ENCODE data around the gene MADD. TPM values are rescaled to one million over a fixed set of nuclear protein-coding genes. Genes with fewer than 3 reads are reported as not detected.

The MADD gene
- total and polyA plus RNA-seq, 2 experiments from 2014 or later, result 13.4 to 43.8 TPM

DNA sequence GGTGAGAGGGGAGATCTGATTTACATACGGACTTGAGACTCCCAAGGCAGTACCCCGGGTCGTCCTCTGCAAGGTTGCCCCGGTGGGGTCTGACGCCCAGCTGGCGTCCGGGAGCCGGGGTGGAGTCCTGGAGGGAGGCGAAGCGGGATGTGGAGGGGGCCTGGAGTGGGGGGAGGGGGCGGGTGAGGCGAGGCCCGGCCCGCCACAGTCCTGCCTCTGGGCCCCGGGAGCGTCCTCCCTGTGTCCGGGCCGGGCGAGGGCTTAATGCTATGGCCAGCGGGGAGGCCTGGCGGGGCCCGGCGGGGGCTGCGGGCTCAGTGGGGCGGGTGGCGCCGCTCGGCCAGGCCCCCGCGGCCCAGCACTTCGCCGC is 85.0 kb downstream of the MADD start:
- H3K4me1 Mint-ChIP-seq, result peaks cover 8% of the 10 kb centered on the region
- no peaks in the 10 kb centered on the region; the same call in 2 of the 3 replicates for H3K36me3 Mint-ChIP-seq (ENCODE audit: low read depth)
- peak overlapping the region; percentile 93 for H2AFZ ChIP-seq
- no peaks in the 10 kb centered on the region for H3K79me2 ChIP-seq (replicated peaks; ENCODE audit: insufficient read depth)
- peak; percentile 60 for DNase-seq (ENCODE audit: low spot score)
- peak overlapping the region; percentile 73 for H3K4me3 Mint-ChIP-seq
- no peak overlapping the region for H3K27ac ChIP-seq (ENCODE audit: low read depth)
- H3K4me1 ChIP-seq (ENCODE audit: insufficient read depth), result peaks cover 7% of the 10 kb centered on the region; the same call in 1 of the 2 replicates
- peaks cover 11% of the 10 kb centered on the region for H3K27me3 Mint-ChIP-seq (ENCODE audit: insufficient read depth, low read depth, poor library complexity)
- H3F3A ChIP-seq (replicated peaks; ENCODE audit: low read depth), result peaks cover 17% of the 10 kb centered on the region
- H3K27ac Mint-ChIP-seq, result 0 out of 2 replicates have a peak overlapping the region, but pooled peaks have one; percentile 41
- ATAC-seq, result no peak; the same call in 2 of the 3 replicates
- peak overlapping the region; percentile 71 for H3K4me2 ChIP-seq
- H3K4me3 ChIP-seq, result peak overlapping the region; percentile 71
- H3K36me3 ChIP-seq (ENCODE audit: insufficient read depth), result no peaks in the 10 kb centered on the region
- no peaks in the 10 kb centered on the region for H4K20me1 ChIP-seq (replicated peaks; ENCODE audit: insufficient read depth)
- H3K9me3 Mint-ChIP-seq, result no peaks in the 10 kb centered on the region
- TF ChIP-seq ZNF331 (CRISPR knock-in tag; IDR thresholded peaks at IDR 0.05; ENCODE audit: low read depth) (no peak), CREB1 (CRISPR knock-in tag; IDR thresholded peaks at IDR 0.05; ENCODE audit: low read depth) (no peak), EZH2phosphoT487 (IDR thresholded peaks at IDR 0.05; ENCODE audit: unreplicated experiment) (no peak), ETS1 (IDR thresholded peaks at IDR 0.05) (no peak), STAT1 (IDR thresholded peaks at IDR 0.05; ENCODE audit: unreplicated experiment) (no peak), JUNB (IDR thresholded peaks at IDR 0.05; ENCODE audit: unreplicated experiment) (no peak), CTCF (conservative IDR thresholded peaks at IDR 0.05; ENCODE audit: low read depth in 2 of 2) (no peak), POLR2AphosphoS5 (IDR thresholded peaks at IDR 0.05; ENCODE audit: low read depth) (no peak), ZNF462 (CRISPR knock-in tag; IDR thresholded peaks at IDR 0.05) (no peak), ZNF114 (CRISPR knock-in tag; IDR thresholded peaks at IDR 0.05) (no peak), NANOG (IDR thresholded peaks at IDR 0.05; ENCODE audit: borderline replicate concordance) (no peak), EZH2 (IDR thresholded peaks at IDR 0.05; ENCODE audit: low read depth, unreplicated experiment) (no peak)
- TF ChIP-seq, protein P1, sequence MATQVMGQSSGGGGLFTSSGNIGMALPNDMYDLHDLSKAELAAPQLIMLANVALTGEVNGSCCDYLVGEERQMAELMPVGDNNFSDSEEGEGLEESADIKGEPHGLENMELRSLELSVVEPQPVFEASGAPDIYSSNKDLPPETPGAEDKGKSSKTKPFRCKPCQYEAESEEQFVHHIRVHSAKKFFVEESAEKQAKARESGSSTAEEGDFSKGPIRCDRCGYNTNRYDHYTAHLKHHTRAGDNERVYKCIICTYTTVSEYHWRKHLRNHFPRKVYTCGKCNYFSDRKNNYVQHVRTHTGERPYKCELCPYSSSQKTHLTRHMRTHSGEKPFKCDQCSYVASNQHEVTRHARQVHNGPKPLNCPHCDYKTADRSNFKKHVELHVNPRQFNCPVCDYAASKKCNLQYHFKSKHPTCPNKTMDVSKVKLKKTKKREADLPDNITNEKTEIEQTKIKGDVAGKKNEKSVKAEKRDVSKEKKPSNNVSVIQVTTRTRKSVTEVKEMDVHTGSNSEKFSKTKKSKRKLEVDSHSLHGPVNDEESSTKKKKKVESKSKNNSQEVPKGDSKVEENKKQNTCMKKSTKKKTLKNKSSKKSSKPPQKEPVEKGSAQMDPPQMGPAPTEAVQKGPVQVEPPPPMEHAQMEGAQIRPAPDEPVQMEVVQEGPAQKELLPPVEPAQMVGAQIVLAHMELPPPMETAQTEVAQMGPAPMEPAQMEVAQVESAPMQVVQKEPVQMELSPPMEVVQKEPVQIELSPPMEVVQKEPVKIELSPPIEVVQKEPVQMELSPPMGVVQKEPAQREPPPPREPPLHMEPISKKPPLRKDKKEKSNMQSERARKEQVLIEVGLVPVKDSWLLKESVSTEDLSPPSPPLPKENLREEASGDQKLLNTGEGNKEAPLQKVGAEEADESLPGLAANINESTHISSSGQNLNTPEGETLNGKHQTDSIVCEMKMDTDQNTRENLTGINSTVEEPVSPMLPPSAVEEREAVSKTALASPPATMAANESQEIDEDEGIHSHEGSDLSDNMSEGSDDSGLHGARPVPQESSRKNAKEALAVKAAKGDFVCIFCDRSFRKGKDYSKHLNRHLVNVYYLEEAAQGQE (IDR thresholded peaks at IDR 0.05; ENCODE audit: unreplicated experiment), result no peak
- H3K9me2 ChIP-seq (ENCODE audit: insufficient read depth), result no peaks in the 10 kb centered on the region
- no peaks in the 10 kb centered on the region for H3K27me3 ChIP-seq (ENCODE audit: insufficient read depth)

All from GM23338 (cell line).